KMS-11 (cell line): ENCODE data around the gene PROM1.

Source experiments
- H2AFZ ChIP-seq: fragments of 200-600 bp; sonication (generic); 2 replicates; pipeline ENCODE4 v1.6.1; 2016; ENCODE audit warnings: antibody characterized with exemption, mixed run types, low read depth
- H3K27ac ChIP-seq: fragments of 200-600 bp; sonication (generic); 2 replicates; pipeline ENCODE4 v1.6.1; 2016; ENCODE audit warnings: mild to moderate bottlenecking, mixed run types
- H3K27me3 ChIP-seq: fragments of 200-600 bp; sonication (generic); 2 replicates; pipeline ENCODE4 v1.6.1; 2017; ENCODE audit warnings: mild to moderate bottlenecking, low read depth, mixed run types, moderate library complexity; ENCODE audit not compliant: insufficient read depth
- H3K36me3 ChIP-seq: fragments of 200-600 bp; sonication (generic); 2 replicates; pipeline ENCODE4 v1.6.1; 2017; ENCODE audit warnings: mild to moderate bottlenecking, mixed run types; ENCODE audit not compliant: insufficient read depth
- H3K4me1 ChIP-seq: fragments of 200-600 bp; sonication (generic); 2 replicates; pipeline ENCODE4 v1.6.1; 2016; ENCODE audit warnings: mild to moderate bottlenecking, low read depth, mixed run types; ENCODE audit not compliant: poor library complexity, severe bottlenecking
- H3K4me2 ChIP-seq: fragments of 200-600 bp; sonication (generic); 2 replicates; pipeline ENCODE4 v1.7.0; 2016; ENCODE audit warnings: mild to moderate bottlenecking, mixed run types
- H3K4me3 ChIP-seq: fragments of 200-600 bp; sonication (generic); IDR thresholded peaks from 2 replicates; pipeline ENCODE4 v1.6.1; 2017; ENCODE audit warnings: low read depth, low read length, mixed read lengths; ENCODE audit not compliant: insufficient read depth
- H3K79me2 ChIP-seq: fragments of 200-600 bp; sonication (generic); 2 replicates; pipeline ENCODE4 v1.6.1; 2016; ENCODE audit warnings: low read depth, mixed run types; ENCODE audit not compliant: insufficient read depth
- H3K9ac ChIP-seq: fragments of 200-600 bp; sonication (generic); 2 replicates; pipeline ENCODE4 v1.6.1; 2016; ENCODE audit warnings: mild to moderate bottlenecking, mixed run types
- H4K20me1 ChIP-seq: fragments of 200-600 bp; sonication (generic); 2 replicates; pipeline ENCODE4 v1.6.1; 2016; ENCODE audit warnings: mild to moderate bottlenecking, mixed run types; ENCODE audit not compliant: insufficient read depth
- CTCF ChIP-seq: fragments of 200-600 bp; sonication (generic); conservative IDR thresholded peaks from 2 replicates; pipeline ENCODE4 v1.6.1; 2017; ENCODE audit warnings: low read depth, mild to moderate bottlenecking, antibody characterized with exemption, low read length, moderate library complexity, mixed read lengths

PROM1 gene

GRCh38 chr4:16083241-16084191 is at the start of gene PROM1:
PROM1 (minus strand) TSS chr4:16084023; CDS start chr4:16075906, 8,117 bp downstream.
- Histone ChIP-seq H3K79me2 (no peaks in the 10 kb centered on the region), H3K9ac (no peak within 1 kb of the TSS), H3K4me1 (no peaks in the 10 kb centered on the region), H2AFZ (no peak within 1 kb of the TSS), H3K4me3 (no peak within 1 kb of the TSS), H4K20me1 (no peaks in the 10 kb centered on the region), H3K27ac (no peak within 1 kb of the TSS), H3K27me3 (no peaks in the 10 kb centered on the region), H3K36me3 (no peaks in the 10 kb centered on the region), H3K4me2 (no peak within 1 kb of the TSS)
- TF ChIP-seq CTCF: no peak

- Histone ChIP-seq H3K4me2 (no peak overlapping the region), H4K20me1 (no peaks in the 10 kb centered on the region), H3K4me1 (no peaks in the 10 kb centered on the region), H3K9ac (no peak overlapping the region), H2AFZ (no peak overlapping the region), H3K4me3 (no peak overlapping the region), H3K27me3 (no peaks in the 10 kb centered on the region), H3K27ac (no peak overlapping the region), H3K36me3 (no peaks in the 10 kb centered on the region), H3K79me2 (no peaks in the 10 kb centered on the region)
- TF ChIP-seq CTCF: no peak
Measured at GRCh38 chr4:16133406-16133805, 49.6 kb upstream of the PROM1 start.

GRCh38 chr4:16131293-16131692 is 47.5 kb upstream of the PROM1 start:
- Histone ChIP-seq H3K4me2 (no peak overlapping the region), H4K20me1 (no peaks in the 10 kb centered on the region), H3K27ac (no peak overlapping the region), H2AFZ (no peak overlapping the region), H3K36me3 (no peaks in the 10 kb centered on the region), H3K79me2 (no peaks in the 10 kb centered on the region), H3K4me3 (no peak overlapping the region), H3K4me1 (no peaks in the 10 kb centered on the region), H3K27me3 (no peaks in the 10 kb centered on the region), H3K9ac (no peak overlapping the region)
- no peak for TF ChIP-seq CTCF

- Histone ChIP-seq H2AFZ (no peak overlapping the region), H3K4me1 (no peaks in the 10 kb centered on the region), H3K79me2 (no peaks in the 10 kb centered on the region), H4K20me1 (no peaks in the 10 kb centered on the region), H3K27me3 (no peaks in the 10 kb centered on the region), H3K27ac (no peak overlapping the region), H3K36me3 (no peaks in the 10 kb centered on the region), H3K9ac (no peak overlapping the region), H3K4me3 (no peak overlapping the region), H3K4me2 (no peak overlapping the region)
- no peak for TF ChIP-seq CTCF
Measured at GRCh38 chr4:16129336-16129735, 45.5 kb upstream of the PROM1 start.
